ENCODE data around the gene MSH2.
"Not testable (repeated sequence)": the region's sequence is repeated elsewhere in the genome, so short reads cannot be mapped to it uniquely, and the experiment has no call there.

Gene MSH2

DNA sequence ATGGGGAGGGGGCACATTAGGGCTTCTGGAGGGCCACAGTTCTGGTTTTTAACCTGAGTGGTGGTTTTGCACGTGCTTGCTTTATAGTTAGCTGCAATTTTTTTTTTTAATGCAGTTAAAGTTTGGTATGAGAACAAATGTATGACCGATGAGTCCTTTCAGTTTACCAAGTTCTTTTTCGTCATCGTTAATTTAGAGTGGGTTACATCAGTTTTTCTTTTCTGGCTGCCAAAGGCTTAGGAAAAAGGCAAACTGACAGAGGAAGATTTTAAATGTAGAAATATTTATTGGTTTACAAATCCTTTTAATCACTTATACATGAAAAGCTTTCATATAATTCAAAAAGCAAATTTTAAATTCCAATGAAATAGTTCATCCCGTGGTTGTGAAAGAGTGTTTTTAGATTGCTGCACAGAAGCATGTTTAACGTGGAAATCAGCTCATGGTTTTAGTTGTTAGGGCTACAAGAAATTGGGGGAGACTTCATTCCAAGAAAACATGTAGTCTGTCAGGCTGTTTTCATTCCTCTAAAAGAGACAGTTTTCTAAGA is 82.9 kb downstream of the MSH2 start:
- no peak for DNase-seq

DNA sequence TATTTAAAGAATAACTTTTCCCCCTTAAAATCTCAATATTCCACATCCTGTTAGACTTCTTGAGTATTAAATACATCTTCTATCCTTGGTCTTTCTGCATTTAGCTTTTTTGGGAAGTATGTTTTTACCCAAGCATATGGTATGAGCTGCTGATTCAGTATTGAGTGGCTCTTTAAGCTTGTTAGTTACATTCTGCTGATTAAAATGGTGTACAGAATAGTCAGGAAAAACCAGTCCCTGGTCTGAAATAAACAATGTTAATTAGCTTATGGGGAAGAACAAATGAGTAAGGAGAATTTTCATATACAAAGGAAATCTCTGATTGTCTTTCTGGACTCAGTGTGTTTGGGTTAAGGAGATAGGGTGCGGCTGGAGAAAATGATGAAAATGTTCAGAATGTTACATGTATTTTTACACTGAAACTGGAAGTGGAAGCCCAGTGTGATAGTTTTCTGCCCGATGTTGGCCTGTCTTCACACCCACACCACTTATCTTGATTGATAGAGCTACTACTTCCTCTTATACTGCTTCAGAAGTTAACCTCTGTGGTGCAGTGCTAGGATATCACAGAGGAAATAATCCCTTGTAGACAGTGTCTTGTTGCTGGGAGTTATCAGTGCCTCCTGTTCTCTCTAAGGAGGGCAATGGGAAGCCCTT is 84.0 kb downstream of the MSH2 start:
- no peak for DNase-seq

DNA sequence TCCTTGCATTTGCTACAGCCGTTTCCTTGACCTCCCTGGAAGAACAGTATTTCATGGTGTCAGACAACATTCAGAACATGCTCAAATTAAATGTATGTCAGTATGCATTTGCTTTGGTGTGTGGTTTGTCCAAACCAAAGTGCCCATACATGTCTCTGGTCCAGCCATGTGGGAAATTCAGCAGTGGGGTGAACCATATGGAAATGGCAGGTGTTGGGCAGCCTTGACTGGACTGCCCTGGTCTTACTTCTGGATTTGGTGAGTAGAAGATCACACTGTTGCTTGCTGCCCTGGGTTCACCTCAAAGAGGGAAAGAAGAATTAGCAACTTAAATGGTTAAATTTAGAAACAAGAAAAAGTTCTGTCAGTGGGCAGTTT is 84.5 kb downstream of the MSH2 start:
- no peak for DNase-seq

DNA sequence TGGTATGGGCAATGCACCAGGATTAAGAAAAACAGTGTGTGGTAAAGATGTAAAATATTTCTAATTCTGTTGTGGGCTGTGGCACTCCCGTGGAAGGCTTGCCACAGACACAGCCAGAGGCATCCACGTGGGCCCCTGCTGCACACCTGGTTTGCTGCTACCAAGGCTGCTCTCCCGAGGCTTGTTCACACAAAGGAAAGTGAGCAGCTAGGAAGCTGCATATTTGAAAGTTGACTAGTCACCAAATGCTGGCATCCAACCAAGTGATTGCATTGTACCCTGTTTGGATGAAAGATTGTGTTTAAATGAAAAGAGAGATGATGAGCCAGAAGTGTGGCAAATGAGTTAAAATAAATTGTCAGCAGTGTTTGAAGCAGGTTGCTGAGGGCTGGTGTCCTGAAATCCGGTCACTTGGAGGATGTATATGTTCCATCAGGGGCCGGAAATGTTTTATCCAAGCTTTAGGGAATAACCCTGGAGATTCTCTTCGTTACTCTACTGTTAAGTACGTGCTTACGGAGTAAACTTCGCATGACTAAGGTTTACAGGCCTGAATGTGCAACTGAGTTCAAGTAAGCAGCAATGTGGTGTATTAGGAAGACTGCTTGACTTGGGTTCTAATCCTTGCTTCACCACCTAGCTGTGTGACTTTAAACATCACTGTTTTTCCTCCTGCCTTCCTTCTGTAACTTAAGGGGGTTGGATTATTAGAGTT is 86.1 kb downstream of the MSH2 start:
- DNase-seq: no peak

DNA sequence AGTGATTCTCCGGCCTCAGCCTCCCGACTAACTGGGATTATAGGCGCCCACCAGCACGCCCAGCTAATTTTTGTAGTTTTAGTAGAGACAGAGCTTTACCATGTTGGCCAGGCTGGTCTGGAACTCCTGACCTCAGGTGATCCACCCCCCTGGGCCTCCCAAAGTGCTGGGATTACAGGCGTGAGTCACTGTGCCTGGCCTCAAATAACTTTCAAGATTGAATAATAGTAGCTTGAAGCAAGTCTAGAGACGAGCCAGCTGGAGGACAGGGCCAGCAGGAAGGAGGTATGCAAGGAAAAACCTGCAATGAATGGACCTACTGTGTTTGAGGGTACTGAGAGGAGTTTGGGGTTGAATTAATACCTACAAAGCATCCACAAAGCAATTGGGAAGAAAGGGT is 87.5 kb downstream of the MSH2 start:
- DNase-seq: no peak

DNA sequence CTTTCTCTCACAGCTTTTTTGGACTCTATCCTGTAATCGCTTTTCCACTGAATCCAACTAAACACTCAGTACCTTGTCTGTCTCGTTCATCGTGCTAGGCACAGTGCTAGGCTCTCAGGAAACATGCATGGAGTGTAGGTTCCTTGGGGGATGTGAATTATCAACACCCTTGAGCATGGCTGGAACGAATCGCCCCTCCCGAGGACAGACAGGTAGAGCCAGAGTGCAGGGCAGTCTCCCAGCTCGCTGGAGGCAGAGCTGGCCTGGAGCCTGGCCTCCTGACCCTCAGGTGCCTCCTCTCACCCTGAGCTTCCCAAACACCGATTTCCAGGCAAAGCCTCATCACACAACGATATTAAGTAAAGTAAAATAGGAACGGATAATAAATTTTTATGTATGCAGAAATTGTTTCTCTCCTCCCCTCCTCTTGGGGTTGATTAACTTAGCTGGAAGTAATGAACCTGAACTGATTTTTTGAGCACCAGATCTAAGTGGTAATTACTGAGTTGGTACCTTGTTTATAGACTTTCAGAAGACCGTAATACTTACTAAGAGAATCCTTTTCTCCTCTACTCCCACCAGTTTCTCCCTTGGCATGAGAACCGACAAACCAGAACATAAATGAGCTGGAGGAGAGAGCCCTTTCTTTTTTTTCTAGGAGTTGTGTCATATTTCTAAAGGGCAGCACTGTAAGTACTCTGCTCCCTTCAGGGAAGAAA is 90.5 kb downstream of the MSH2 start:
- DNase-seq: no peak

DNA sequence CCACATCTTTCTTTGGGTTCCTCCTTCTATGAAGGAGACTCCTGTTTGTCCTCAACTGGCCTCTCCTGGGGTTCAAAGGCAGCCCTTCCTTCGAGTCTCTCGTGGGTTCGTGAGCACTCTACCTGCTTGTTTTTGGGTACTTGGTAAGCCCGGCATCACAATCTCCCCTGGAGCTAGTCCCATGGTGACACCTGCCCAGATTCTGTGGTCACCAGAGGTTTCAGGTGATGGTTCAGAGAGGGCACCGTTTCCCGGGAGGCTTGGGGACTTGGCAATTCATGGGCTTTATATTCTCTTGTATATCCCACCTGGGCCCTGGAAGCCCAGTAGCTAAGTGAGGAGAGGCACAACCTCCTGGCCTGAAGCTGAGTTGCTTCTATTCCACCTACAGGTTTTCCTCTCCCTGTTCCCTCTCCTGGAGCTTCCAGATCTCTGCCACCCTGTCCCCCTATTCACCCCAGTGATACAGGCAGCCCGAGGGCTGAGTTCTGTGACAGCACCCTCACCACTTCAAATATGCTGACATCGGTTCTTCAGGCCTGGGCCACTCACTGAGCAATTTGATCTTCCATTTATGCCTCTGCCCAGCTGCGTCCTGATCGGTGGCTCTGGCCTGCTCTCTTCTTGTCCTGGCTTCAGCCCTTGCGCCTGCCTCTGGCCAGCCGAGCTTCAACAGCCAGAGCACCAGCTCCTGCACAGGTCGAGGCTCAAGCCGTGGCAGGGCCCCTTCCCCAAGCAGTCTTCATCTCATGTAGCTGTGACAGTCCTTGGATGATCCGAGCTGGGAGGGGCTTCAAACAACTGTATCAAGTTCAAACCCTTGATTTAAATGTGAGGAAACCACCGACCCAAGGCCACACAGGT is 91.5 kb downstream of the MSH2 start:
- no peak for DNase-seq

DNA sequence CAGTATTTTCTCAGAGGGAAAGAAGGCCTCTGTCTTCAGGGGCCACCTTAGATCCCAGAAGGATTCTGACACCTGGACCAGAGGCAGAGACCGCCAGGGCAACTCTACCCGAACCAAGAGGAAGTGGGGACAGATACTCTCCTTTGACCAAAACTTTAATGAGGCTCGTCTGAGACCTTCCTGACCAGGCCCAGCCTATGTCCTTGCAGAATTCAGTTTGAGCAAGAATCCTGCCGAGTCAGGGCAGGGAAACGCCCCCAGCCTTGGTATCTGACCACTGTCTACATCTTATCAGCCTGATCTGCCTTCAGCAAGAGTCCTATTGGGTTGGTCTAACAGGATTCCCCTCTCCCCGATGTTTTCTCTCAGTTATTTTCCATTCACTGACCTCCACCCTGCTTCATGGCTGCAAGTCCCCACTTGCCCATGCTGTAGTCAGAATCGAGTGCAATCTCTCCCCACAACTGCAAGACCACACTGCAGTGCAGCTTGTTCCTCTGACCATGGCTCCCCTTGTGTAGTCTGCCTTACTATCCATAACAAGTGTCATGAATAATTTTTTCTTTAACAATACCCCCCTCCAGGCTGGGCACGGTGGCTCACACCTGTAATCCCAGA is 95.0 kb downstream of the MSH2 start:
- DNase-seq: no peak

DNA sequence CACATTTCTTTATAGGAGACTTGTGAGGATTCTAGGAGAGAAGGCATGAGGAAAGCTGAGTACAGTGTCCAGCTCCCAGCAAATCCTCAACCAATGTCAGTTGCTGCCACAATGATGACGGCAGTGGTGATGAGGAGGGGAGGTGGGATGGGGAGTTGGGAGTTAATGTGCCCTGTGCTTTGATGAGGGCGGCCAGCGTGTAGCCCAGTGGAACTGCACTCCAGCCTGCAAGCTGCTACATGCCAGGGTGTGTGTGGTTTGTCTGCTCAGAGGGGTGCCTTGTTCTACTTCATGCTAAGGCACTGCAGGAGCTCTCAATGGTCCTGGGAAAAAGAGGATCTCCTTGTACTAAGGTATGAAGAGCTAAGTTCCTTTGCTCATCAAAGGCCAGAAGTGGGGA is 96.1 kb downstream of the MSH2 start:
- no peak for DNase-seq

DNA sequence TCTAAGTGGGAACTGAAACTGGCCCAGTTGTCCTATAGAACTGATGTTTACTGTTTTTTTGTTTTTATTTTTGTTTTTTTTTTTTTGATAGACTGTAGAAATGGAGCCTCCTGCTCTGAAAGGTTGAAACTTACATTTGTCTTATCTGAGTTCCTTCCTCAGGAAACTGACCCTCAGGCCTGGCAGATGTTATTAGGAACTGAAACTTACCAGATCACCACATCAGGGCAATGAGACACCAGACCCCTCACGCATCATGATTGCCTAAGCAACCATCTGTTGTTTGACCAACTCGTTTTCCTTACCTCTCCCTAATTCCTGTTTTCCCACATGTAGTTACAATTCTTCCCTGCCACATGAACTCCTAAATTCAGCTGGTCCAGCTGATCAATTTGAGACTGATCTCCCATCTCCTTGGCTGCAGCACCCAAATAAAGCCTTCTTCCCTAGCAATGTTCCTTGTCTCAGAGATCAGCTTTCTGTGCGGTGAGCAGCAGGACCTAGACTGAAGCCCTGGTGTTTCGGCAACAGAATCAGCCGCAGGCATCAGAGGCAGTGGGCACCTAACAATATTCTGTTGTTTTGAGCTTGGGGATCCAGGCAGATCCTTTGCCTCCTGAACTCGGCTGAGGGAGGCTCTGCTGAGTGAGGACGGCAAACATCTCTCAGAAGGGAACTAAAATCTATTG is 96.8 kb downstream of the MSH2 start:
- no peak for DNase-seq

DNA sequence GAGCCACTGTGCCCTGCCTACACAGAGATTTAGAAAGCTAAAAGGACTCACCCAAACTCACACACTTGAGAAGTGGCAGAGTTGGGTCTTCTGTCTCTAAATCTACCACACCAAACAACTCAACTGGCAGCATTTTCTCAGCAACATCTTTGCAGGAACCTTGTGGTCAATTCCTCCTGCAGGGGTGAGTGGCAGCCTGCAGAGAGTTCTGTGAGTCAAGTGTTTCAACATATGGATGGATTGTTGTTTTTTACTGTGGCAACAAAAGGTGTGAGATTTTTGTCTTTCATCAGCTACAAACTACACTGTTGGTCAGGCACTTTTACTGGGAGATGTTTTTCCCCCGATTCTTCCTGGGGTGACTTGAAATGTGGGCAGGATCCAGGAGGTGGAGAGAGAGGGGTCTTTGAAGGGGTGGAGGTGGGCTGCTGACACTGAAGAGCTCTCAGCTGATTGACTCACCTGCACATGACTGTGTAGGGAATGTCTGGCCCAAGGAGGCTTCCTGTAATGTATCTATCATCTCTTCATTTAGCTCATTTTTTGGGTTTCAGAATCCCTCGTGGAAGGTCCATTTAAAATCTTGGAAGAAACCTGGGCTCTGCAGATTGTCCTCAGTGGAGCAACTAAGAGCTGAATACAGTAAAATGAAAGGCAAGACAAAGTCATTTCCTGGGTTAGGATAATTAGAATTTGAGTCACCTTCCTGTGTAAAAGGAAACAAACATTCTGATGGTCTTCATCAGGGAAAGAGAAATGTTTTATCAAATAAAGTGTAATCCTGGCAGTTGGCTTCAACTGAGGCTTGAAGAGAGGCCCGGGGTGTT is 98.6 kb downstream of the MSH2 start:
- DNase-seq: no peak

DNA sequence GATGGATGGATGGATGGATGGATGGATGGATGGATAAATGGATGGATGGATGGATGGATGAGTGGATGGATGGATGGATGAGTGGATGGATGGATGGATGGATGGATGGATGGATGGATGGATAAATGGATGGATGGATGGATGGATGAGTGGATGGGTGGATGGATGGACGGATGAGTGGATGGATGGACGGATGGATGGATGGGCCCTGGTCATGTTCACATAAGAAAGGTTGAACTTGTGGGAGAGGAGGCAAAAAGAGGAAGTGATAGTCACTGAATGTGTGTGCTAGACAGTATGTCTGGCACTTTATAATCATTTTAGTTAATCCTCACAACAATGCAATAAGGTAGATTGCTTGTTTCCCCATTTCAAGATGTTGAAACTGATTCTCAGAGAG is 99.5 kb downstream of the MSH2 start:
- not testable (repeated sequence) for DNase-seq

DNA sequence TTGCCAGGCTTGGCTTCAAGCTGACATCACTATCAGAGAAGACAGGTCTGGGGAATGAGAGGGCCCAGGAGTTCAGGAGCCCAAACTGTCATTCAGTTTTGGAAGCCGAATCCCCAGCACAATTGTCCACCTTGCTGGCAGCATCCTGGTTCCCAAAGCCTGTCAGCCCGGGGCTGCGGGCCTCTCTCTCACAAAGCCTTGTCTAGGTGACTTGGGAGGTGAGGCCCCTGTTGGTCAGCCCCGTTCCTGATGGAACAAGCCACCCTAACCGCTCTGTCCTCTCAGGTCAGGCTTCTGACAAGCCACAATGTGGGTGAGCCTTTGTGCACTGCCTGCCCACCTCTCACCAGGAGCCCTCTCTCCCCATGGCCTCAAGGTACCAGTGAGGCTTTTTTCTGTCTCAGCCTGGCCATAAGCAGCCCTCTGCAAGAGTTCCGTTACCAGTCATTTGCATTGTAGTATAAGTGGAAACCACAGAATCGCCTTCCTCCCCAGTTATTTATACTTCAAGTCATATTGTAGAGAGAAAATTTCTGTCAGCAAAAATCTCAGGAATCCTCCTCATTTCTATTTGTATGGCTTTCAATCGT is 100.6 kb downstream of the MSH2 start:
- no peak for DNase-seq

DNA sequence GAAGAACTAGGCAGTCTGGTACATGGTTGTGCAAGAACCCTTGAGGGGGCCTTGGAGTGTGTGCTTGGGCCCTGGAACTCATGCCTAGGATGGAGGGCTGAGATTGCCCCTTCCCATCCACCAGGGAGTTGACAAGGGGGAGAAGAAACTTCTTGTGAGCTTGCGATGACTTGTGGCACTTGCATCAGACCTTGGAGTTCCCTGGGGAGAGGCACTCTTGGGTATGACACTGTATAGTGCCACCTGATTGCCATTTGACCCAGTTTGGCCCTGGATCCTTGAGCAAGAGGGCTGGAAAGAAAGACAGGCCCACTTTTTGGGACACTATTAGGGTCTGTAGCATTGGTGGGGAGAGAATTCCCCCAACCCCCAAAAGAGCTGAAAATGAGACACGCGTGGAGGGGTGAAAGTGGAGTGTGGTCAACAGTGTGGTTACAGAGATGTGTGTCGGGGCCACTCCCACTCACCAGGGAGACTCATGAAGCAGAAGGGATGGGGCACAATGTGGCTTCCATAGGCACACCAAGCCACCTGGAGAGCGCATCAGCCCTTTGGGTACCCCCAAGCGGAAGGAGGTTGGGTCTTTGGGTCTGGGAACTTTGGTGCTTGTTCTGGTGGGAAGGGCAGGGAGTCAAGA is 101.3 kb downstream of the MSH2 start:
- DNase-seq: no peak

DNA sequence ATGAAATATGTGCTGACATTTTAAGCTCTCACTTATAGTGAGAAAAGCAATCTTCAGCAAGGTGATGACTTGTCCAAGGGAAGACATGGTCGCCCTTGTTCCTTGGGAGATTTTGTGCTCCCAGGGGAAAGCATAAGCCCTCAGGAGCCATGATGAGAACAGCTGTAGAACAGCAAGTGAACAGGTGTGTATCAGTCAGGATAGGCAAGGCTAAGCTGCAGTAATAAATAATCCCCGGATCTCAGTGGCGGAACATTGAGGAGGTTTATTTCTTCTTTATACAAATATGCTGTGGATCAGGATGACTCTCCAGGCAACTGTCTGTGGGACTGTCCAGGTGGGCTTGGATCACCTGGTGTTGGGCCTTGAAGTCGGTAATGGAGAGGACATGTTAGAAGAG is 103.1 kb downstream of the MSH2 start:
- no peak for DNase-seq

DNA sequence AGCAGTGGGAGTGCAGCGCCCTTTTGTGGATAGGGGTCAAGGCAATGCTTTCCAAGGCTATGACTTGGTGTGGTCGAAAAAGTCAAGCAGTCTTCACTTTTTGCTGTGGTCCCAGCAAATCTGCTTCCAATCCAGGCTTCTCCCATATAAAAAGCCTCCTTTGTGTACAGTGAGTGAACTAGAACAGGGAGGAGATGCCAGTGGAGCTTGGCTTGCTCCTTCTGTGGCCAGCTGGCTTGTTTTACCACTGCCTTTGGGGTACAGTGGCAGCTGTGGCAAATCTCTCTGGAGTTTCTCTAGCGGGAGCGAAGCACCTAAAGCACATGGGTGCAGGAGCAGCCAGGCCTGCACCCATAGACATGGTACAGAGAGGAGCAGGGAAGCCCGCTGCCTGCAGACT is 103.5 kb downstream of the MSH2 start:
- DNase-seq: no peak

DNA sequence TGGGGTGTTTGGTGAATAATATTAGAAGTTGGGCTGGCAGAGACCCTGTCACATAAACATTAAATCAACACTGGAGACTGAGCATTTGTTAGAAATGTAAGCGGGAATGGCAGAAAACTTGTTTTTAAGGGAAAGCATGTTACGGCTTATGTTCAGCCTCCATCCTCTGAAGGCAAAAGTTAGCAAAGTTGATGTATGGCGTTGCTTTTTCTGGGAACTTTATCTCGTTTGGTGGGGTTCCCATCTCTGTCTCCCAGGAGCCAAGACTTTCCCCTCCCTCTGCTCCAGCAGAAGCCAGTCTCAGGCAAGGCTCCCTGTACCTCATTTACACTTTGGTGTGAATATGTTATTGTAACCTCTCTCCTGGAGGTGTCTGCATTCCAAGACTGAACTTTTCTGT is 105.1 kb downstream of the MSH2 start:
- DNase-seq: no peak

DNA sequence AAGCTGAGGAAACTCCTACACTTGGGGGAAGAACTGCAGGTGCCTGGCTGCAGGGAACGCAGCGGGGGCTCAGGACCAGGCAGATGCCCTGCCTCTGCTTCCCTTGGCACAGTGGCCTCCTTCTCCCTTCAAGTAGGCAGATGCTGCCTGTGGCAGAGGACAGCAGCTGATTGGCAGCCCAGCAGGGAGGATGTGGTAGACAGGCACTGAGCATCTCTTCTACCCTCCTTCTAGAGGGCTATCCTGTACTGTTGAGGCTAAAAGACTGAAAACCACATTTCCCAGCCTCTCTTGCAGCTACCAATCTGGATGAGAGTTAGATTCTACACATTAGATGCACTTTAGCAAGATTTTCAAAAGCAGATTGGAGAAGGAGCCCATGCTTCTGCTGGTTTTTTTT is 105.7 kb downstream of the MSH2 start:
- no peak for DNase-seq

DNA sequence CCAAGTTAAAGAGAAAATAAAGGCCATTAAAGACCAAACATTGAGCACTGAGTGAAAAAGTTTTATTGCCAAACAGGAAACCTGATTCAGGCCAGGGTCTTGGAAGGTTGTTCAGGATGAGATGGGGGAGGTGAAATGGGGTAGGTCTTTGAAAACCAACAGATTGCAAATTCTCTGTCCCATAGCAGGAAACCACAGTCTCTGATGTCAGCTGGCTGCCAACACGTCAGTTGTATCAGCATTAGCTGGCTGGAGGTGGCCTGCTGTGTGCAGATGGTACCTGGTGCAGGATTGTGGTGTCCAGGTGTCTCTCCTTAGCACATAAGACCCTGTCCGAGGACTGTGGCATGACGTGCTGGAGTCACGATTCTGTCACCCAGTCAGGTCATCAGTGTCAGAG is 106.3 kb downstream of the MSH2 start:
- no peak for DNase-seq

DNA sequence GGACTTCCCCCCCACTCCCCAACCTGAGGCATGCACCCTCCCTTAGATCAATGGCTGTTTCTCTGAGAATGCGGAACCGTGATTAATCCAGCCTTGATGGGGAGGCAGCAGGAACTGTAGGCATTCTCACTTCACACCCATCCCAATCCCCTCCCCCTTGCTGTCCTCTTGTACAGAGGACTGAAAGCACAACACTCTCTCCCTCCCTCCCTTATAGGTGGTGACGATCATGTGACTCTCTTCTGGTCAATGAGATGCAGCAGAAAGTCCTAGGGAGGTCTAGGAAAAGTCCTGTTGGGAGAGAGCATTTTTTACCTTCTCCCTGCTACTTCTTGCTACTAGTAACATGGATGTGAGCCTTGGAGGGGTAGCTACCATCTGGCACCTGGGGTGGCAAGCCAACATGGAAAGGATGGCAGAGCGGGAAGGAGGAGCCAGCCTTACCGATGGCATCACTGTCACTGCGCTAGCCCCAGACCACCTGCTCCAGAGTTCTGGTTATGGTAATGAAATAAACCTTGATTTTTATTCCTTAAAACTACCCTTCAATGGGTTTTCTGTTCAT is 106.9 kb downstream of the MSH2 start:
- no peak for DNase-seq

Measured in CD4-positive, alpha-beta T cell treated with Interleukin-17A for 4 hours (primary cell).